ENCODE data around the gene FMNL1.

Gene FMNL1

DNA sequence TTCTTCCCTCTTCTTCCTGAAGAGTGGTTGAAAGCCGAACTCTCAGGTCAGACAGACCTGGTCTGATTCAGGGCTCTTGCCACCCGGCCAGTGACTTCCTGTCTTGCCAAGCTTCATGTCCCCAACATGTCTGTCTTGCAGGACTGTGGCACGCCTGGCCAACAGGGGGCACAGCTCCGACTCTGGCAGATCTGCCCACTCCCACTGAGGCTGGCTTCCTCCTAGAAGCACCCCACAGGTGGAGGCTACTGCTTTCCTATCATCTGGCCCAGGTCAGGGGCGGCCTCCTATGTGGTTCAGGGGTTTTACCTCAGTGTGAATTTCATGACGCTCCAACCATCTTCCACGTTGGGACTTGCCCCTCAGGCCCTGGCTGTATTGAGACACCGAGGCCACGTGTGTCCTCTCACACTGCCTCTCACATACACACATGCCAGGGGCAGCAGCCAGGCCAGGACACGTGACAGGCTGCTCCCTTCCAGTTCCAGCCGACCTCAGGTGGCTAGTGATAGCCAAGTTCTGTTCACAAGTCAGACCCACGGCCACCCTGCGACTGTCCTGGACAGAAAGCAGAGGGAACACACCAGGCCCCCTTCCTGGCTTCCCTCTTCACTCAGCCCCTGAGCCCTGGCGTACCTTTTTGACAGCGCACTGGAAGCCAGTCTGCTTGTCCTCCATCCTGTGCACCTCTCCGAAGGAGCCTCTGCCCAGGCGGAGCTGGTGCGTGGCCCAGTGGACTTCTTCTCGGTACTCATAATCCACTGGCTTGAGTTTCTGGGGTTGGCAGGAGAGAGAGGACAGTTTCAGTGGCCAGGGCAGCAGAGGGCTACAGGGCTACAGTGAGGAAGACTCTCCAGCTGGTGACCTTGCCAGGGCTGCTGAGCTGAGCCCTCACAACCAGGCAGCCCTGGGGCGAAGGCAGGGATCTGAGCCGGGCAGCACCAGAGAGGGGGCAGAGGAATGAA, 62.8 kb downstream of the FMNL1 start:
- peak; percentile 63 for DNase-seq

DNA sequence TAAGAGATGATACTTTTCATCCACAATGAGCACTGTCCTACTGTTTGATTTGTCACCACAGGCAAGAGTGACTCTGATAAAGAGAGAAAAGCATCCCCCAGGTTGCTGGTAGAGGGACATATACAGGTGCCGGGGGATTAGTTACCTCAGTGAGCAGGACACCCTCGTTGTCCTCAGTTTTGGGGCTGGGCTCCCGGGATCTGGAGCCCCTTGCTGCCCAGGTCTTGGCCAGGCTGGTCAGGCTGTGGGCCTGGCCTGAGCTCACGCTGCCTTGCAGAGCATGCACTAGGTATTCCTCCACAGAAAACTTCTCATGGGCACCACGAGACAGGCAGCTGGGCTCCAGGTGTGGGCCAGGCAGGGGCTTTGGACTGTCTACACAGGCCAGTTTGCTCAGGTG, 64.6 kb downstream of the FMNL1 start:
- no peak for DNase-seq

DNA sequence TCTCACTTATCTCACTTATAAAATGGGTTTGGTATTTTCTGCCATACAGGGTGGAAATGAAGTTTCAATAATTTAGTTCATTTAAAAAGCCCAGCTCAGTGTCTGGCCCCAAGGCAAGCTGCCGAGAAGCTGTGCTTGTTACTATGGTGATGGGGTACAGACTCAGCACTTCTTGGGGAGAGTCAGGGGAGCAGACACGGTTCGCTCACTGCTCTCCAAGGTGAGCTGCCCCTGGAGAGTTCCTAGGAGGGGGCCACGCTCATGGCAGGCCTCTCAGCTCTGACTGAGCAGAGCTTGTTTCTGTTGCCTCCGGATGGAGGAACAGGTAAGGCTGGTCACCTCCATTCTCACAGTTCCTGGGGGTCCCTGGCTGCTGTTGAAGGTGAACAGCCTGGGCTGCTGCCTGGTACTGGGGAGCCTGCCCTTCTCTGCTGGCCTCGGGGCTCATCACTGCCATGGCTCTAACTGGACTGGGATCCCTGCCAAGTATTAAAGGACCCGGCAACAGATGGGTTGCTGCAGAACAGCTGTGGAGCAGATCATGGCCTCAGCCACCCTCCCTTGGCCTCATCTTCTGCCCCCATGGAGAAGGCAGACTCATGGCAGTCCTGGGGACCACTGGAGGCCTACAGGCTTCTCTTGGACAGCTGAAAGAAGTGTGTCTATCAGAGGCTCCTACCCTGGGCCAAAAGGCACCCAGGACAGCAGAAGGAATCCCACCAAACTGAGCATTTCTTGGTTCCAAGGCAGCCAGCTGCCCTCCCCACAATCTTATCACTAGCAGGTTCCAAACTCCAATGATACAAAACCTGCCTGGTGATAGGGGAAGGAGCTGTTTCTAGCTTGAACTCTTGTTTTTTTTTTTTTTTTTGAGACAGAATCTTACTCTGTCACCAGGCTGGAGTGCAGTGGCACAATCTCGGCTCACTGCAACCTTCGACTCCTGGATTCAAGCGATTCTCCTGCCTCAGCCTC, 66.1 kb downstream of the FMNL1 start:
- DNase-seq: no peak

DNA sequence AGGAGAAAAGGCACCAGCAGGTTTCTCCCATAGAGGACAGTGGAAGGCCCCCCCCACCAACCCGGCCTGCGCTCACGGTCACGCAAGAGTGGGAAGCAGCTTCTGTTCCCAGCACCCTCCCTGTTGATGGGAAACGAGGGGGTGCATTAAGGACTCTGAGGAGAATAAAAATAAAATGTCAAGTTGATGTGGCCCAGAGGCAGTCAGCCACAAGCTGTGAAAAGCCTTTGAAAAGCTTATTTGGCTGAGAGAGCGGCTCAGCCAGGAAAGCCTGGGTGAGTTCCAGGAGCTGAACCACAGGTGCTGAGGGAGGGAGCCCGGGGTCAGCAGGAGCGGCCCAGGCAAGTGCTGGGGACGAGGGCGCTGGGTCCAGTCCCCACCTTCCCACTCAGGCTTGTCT, 67.1 kb downstream of the FMNL1 start:
- no peak for DNase-seq

DNA sequence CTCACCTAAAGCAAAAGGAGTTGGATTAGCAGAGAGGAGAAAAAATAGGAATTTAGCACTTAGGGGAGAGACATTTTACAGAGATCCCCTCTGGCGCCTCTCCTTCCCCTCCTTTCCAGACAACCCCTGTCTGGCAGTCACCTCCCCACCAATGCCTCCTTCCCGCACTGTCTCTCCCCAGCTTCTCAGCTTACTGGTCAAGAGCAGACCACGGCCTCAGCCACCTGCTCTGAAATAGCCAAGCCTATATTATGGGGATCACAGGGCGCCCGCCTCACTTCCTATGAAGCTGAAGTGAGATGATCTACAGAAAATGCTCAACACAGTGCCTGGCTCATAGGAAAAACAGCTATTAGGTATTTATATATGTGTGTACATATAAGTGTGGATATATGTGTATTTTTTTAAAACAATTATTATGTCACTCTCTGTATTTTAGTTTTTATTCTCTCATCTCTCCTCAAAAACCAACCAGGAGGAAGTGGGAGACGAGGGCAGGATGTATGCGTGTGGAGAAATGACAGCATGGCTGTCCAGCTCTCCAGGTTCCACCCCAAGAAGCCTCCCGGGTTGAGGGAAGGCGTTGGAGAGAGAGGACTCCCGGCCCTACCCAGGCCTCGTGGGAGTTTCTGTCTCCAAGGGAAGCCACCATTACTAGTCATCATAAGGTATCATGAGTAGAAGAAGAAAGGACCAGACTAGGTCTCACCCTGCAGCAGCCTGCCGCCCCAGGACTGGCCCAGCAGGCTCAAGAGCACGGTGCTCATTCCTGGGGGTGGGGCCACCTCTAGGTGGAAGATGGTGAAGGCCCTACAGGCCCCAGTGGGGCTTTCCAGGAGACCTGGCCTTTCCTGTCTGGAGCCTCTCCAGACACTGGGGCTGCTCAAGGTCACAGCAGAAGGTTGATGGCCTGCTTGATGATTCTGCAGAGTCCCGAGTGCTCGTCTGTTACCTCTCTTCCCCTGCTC, 67.9 kb downstream of the FMNL1 start:
- no peak for DNase-seq

DNA sequence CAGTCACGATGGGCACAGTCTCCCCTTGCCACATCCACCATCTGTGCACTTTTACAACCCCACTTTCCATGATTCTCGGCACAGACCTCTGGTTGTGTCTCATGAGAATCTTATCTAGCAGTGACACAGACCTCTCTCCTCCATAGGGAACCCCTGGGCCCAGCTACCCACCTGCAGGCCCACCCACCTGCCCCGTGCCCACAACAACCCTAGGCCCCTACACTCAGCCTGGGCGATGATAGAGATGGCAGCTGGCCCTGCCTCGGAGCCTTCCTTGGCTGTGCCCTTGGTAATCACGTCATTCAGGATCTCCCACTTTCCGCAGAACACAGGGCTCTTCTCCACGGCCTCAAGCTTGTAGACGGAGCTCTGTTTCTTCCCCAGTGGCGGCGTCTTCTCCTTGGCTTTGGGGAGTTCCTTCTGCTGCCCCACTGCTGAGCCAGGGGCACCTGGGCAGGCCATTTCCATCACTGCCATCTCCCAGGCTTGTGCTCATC, 68.6 kb downstream of the FMNL1 start:
- DNase-seq: no peak

DNA sequence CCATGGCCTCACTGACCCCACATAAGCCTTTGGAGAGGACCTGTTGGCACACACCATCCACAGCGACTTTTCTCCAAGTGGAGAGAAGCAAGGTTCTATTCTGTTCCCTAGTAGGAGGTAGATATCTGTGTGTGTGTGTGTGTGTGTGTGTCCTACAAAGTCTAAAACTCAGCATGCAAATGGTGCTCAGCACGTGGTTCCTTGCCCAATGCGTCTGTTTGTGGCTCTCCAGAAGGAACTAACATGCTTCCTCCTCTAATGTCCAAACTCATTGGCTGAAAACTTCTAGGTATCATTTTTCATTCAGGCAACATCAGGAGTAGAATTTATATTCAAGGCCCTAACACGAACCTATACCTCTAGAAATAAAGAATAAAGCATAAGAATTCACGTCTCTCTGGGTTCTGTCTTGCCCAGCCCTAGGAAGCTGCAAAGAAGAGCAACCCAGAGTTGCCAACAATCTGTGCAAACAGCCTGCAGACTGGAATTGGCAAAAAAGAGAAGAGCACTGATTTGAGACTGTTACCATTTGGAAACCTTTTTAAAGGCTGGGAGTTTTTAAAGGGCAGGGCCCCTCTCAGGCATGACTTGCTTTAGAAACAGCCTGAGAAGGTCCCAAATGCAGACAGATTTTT, 69.6 kb downstream of the FMNL1 start:
- DNase-seq: no peak

DNA sequence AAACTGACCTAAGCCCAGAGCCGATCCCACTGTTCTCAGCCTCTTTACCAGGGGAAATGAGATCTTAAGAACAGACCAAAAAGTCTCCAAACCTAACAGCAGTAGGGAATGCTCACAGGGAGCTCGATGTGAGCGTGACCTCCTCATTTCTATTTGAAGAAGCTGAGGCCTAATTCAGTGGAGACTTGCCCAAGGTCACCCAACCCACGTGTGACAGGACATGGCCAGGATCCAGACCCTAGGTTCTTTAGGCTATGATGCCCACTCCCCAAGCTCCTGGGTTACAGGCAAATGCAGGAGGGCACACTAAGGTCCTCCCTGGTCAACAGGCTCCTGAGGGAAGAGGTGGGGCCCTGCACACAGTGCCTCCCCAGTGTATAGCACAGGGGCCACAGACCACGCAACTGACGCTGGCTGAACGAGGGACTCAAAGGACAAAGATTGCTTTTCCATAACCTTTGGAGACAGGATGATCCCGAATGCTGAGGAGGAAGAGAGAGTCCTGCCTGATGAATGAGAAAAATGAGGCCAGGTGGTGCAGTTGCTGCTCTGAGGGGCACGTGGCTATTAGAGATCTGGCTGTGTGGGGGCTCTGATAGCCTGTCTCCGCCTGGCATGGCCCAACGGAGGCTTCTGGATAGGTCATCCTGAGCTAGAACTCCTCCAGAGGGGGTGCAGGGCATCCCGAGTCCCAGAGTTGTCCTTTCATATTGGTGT, 71.2 kb downstream of the FMNL1 start:
- no peak for DNase-seq

DNA sequence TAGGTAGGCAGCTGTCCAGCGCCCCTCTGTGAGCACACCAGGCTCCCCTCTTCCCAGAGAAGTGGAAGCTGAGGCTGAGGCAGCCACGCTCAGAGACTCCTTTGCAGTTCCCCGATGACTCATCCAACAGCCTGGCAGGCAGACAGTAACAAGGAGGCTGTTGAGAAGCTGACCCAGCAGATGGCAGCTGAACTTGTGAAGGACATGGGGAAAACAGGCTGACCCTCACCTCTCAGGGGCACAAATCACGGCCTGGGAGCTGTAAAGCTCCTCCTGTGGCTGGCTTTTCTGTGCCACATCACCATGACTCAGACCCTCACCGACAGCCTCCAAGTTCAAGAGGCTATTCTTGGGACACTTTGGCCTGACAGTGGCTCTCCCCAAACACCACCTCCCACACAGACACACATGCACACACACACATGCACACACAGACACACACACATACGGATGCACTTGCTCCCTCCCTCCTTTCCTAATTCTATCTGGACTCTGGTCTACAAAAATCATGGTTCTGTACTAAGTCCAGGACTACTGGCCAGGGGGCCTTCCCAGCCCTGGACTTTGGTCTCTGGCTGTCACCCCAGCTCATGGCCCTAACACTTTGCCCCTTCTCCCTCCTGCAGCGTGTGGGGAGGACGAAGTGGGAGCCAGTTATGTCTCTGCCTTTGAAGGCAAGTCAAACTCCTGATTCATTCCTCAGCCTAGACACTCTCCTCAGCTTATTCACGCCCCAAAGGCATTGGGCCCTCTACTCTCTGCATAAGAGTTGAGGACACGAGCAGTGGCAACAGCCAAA, 71.9 kb downstream of the FMNL1 start:
- peak; percentile 49 for DNase-seq

DNA sequence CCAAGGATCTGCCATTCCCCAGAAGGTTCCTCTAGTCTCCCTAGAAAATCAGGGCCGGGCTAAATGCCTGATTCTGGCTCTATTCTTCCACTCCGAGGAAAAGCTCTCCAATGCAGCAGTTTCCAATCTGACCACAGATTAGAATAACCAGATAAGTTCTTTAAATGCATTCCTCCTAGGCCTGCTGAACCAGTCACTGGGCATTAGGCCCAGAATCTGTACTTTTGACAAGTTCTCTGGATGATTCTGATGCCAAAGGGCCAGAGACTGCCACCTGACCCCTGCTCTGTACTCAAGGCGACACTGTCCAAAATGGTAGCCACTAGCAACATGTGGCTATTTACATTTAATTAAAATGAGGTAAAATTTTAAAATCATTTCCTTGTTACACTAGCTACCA, 72.8 kb downstream of the FMNL1 start:
- DNase-seq: no peak

DNA sequence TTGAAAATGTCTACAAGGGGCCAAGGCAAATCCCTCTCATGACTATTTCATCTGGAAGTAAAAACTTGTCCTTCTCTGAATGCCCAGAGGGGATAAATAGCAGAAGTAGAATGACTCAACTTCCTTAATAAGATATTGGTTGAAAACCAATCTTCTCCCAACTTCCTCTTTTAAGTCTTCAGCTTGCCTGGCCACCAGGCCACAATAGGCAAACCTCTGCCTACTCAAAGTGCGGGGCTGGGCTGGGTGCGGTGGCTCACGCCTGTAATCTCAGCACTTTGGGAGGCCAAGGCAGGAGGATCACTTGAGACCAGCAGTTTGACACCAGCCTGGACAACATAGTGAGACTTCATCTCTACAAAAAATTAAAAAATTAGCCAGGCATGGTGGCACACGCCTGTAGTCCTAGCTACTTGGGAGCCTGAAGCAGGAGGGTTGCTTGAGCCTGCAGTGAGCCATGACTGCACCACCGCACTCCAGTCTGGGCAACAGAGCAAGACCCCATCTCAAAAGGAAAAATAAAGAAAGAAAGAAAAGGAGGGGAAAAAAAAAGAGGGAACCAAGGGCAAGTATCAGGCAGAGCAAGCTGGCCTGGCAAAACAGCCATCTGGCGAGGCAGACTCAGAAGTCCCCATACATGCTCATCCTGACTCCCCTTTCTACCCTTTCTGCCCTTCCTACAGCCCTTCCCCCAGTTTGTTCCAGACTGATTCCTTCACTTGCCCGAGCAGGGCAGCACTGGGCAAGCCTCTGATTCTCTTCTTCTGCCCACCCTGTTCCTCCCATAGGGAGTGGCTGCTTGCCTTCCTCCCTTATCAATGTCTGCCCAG, 74.5 kb downstream of the FMNL1 start:
- DNase-seq: no peak

DNA sequence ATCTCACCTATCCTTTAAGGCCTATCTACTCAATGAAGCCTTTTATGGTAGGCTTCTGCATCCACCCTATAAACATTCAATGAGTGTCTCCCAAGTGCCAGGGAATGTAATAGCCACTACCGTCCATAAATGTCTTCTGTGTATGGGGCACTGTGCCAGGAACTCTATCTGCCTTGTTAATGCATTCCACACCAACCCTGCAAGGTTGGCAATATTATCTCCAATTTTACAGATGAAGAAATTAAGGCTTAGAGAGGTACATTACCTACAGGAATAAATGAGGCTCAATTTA, 75.1 kb downstream of the FMNL1 start:
- no peak for DNase-seq
